HG03457 (cell line): ENCODE data around the gene KCNK2.
"Not testable (repeated sequence)": the region's sequence is repeated elsewhere in the genome, so short reads cannot be mapped to it uniquely, and the experiment has no call there.

Experiments used
- ATAC-seq: cut with Tn5 transposase; IDR thresholded peaks from one replicate; pipeline ENCODE4 v1.9.1; 2021; ENCODE audit warnings: moderate number of reproducible peaks; ENCODE audit not compliant: unreplicated experiment

The KCNK2 gene

GRCh38 chr1:215147024-215147423 lies 64.5 kb downstream of the KCNK2 start:
- no peak for ATAC-seq

GRCh38 chr1:215151841-215152549 lies 69.5 kb downstream of the KCNK2 start:
- ATAC-seq = no peak

GRCh38 chr1:215156232-215156631 lies 73.7 kb downstream of the KCNK2 start:
- no peak for ATAC-seq

GRCh38 chr1:215160351-215160750 lies 77.8 kb downstream of the KCNK2 start:
- no peak for ATAC-seq

DNA sequence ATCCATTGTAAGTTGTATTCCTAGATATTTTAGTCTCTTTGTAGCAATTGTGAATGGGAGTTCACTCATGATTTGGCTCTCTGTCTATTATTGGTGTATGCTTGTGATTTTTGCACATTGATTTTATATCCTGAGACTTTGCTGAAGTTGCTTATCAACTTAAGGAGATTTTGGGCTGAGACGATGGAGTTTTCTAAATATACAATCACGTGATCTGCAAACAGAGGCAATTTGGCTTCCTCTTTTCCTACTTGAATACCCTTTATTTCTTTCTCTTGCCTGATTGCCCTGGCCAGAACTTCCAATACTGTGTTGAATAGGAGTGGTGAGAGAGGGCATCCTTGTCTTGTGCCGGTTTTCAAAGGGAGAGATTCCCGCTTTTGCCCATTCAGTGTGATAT lies 80.6 kb downstream of the KCNK2 start:
- not testable (repeated sequence) for ATAC-seq

DNA sequence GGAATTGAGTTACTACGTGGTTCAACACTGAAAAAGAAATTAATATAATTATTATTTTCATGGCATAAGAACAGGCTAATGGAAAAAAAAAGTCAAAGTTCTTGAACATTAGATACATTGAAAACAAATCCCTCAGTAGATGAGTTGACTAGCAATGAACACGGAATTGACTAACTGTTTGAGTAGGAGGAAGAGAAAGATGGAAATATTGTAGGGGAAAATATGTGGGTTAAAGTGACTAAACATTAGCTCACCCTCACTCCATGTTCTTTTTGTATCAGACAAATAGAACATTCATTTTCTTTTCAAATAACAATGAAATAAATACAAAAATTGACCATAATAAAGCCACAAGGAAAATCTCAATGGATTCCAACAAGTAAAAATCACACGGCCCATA lies 84.3 kb downstream of the KCNK2 start:
- no peak for ATAC-seq

- ATAC-seq = no peak
Measured at GRCh38 chr1:215181518-215181917, 99.0 kb downstream of the KCNK2 start.

GRCh38 chr1:215185067-215185620 lies 102.6 kb downstream of the KCNK2 start:
- ATAC-seq = no peak

DNA sequence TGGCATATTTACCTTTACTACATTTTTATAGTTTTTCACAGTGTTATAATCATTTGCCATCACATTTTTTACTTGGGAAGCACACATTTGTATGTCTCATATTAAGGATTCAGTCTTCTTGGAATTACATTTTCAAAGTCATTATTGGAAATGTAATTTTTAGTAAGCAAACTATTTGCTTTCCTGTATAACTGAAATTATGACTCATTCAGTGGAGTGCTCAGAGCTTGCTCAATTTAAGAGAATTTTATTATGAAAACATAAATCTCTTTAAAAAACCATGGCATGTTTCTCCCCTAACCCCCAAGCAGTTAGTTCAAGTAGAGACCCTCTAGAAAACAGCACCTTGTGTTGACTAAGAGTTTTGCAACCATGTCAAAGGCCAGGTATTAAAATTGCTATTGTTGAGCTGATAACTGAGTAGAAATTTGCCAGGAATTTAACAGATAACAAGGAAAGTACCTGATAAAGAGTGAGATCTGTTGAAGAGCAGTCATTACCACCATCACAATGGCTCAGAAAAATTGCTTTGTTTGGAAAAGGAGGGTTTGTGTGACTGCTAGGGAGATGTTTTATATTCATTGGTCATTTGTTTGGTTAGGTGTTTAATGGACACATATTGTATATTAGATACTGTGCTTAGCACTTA lies 105.9 kb downstream of the KCNK2 start:
- no peak for ATAC-seq

DNA sequence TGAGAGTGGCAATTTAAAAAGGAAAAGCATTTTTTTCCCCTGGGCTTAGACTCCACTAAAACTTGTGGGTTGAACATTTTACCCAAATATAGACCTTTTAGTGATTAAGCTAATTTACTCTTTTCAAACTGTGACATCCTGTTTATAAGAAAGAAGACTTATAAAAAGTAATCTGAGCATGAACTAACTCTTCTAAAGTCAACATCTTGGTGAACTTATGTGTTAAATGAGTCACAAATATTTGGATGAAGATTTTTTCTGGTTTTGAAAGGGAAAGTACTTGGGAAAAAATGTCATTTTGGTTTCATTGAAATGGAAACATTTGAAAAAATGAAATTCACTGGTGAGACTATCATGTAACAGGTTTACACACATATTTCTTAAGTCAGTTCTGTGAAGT lies 109.8 kb downstream of the KCNK2 start:
- no peak for ATAC-seq

DNA sequence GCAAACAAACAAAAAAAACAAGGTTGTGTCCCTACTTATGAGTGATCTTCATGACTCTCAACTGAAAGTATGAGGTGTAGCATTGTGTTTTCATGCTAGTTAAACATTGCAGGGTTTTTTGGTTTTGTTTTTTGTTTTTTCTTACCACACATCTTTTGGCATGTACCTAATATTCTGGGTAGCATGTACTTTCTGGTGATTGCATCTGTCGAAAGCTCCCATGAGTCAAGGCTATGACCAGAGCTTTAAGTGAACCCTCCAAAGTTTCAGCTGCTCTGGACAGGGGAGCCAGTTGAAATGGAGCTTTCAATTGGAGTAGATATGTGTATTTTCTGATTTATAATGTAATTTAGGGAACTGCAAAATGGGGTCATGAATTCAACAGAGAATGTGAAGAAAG lies 115.5 kb downstream of the KCNK2 start:
- ATAC-seq = no peak

DNA sequence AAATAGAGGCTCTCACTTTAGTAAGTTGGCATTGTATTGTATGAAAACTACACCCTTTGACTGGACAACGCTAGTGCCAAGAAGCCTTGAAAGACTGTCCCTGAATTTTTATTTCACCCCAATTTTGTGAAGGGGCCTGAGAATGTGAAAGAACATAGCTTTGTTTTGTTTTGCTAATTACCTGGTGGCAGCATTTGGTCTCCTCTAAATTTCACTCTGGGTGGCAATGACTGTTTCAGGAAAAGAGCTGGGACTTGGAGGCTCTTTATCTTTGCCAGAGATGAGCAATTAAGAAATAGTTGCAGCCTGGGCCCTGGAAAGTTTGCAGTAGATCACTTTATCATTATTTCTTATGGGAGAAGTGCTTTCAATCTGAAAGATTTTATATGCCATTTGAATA lies 117.6 kb downstream of the KCNK2 start:
- no peak for ATAC-seq

GRCh38 chr1:215201283-215201682 lies 118.7 kb downstream of the KCNK2 start:
- ATAC-seq = no peak

GRCh38 chr1:215202868-215203267 lies 120.3 kb downstream of the KCNK2 start:
- ATAC-seq = no peak

DNA sequence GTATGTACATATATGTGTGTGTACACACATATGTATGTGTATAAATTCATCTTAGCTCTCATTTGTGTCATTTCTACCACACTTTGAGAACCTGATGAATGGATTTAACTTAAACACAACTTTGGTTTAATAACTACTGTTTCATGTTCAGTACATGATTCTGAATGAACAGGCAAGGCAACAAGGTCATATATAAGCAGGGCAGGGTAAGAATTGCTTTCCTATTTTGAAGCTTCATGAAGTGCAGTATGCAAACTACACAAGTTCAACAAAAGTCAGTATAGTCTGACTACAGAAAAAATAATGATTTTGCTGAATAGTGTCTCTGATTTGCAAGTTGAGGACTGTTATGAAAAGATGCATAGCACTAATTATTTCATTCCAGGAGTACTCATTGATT lies 127.6 kb downstream of the KCNK2 start:
- no peak for ATAC-seq

DNA sequence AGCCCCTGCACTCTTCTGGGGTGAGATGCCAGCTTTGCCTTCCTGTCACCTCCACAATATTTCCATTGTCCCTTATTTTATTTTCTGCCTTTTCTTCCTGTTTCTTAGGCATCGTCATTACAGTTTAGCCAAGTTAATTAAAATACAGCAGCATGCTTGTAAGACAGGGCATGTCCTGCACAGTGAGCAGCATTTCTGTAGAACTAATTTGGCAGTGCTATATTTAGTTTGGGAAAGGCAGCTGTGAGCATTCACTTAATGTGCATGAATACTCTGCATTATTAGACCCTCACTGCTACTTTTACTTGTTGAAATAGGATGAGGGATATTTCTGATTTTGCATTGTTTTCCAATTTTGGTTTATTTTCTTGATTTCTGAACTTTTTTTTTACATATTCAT lies 133.3 kb downstream of the KCNK2 start:
- ATAC-seq = no peak

- no peak for ATAC-seq
Measured at GRCh38 chr1:215219372-215219771, 136.8 kb downstream of the KCNK2 start.

DNA sequence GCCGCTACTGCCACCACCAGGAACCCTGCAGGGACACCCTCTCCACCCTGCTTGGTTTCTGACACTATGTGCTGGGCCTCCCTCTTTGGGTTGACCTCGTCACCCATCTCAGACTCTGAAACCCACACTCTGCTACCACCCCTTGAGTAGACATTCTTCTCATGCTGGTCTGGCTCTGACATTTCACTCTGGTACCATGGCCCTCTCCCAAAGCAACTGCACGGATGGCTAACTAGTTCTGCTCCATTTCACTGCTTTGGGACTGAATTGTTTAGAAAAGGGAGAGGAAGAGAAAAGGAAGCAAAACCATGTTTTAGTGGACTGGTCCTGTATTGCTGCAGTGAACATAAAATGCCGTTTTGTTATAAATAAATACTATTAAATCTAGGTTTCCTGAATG lies 137.8 kb downstream of the KCNK2 start:
- no peak for ATAC-seq

- no peak for ATAC-seq
Measured at GRCh38 chr1:215226757-215227156, 144.2 kb downstream of the KCNK2 start.

- ATAC-seq = no peak
Measured at GRCh38 chr1:215228193-215228592, 145.7 kb downstream of the KCNK2 start.

- no peak for ATAC-seq
Measured at GRCh38 chr1:215241451-215241850, 158.9 kb downstream of the KCNK2 start.

- no peak for ATAC-seq
Measured at GRCh38 chr1:215243345-215244054, 161.0 kb downstream of the KCNK2 start.
